Left ventricle myocardium inferior (tissue), 1 donor: ENCODE results near the gene BCAS1. TPM values are rescaled to one million over a fixed set of nuclear protein-coding genes. Genes with fewer than 3 reads are reported as not detected.
A peak's percentile ranks its signal among the peaks of the same experiment; 100 is the strongest.

Experiments used
- DNase-seq: peaks from one replicate; pipeline ENCODE4 v3.0.0-alpha.2; 2020
- H3K27ac ChIP-seq: fragments of 200-600 bp; replicated peaks from 2 replicates; pipeline ENCODE4 v1.8.0; 2021
- H3K27me3 ChIP-seq: fragments of 200-600 bp; 2 replicates; pipeline ENCODE4 v1.8.0; 2021; ENCODE audit warnings: low read depth
- H3K36me3 ChIP-seq: fragments of 200-600 bp; 2 replicates; pipeline ENCODE4 v1.8.0; 2021
- H3K4me1 ChIP-seq: fragments of 200-600 bp; 2 replicates; pipeline ENCODE4 v1.8.0; 2021
- H3K4me3 ChIP-seq: fragments of 200-600 bp; 2 replicates; pipeline ENCODE4 v1.8.0; 2021; ENCODE audit warnings: mild to moderate bottlenecking, moderate library complexity
- H3K9me3 ChIP-seq: fragments of 200-600 bp; replicated peaks from 2 replicates; pipeline ENCODE4 v1.8.0; 2021
- CTCF ChIP-seq: fragments of 200-600 bp; IDR thresholded peaks from 2 replicates; pipeline ENCODE4 v1.8.0; 2021; ENCODE audit warnings: antibody characterized with exemption, mild to moderate bottlenecking, borderline replicate concordance
- intact Hi-C: fragments of 100-400 bp; cut with micrococcal nuclease; formaldehyde crosslinking; loops from one replicate; pipeline ENCODE4 v1.11.0; 2022
- total RNA-seq: library from RNA; stranded (reverse); fragmentation: NEBNext Ultra II Directional; extraction: Animal tissue kit (Norgen Biotek cat#: 25700); gene quantifications from one replicate; pipeline ENCODE4 v1.2.1, GENCODE V29; 2021
- donor health status: DM: no; HTN: yes; CAD: no; lungs with severe emphysema.

BCAS1 gene
- total RNA-seq, 1 donor from 2014 or later, result not detected

- no peak for DNase-seq
- intact Hi-C loops, result no loop called here
- no peak overlapping the region for H3K27ac ChIP-seq
- TF ChIP-seq CTCF, result no peak
- no peaks in the 10 kb centered on the region for H3K27me3 ChIP-seq
- peaks cover 36% of the 10 kb centered on the region for H3K4me1 ChIP-seq
- H3K9me3 ChIP-seq, result no peaks in the 10 kb centered on the region
- H3K4me3 ChIP-seq, result no peak overlapping the region
- H3K36me3 ChIP-seq, result no peaks in the 10 kb centered on the region
These were observed 166.8 kb downstream of the BCAS1 start for GRCh38 chr20:53903652-53903987.

DNA sequence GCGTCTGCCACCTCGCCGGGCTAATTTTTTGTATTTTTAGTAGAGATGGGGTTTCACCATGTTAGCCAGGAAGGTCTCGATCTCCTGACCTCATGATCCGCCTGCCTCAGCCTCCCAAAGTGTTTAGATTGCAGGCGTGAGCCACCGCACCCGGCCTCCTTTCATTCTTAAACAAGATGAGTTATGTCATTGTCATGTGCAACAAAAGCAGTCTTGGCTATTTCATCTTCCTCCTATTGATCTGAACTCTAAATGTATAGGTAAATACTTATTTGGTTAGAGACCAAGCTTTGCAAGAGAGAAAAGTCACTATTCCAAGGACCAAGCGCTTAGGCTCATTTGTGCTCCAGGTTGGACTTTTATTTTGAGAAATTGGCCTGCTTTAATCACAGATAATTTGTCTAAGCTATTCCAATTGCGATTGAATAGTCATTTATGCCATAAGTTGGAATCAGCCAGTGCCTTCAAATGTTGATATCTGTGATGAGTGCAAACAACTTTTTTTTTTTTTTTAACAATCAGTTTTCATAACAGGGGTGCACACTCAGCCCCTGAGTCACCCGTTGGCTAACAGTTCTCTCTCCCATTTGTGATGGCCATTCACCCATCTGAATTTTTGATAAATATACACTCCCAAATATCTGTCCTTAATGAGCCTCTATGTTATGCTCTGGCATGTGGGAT is 167.3 kb downstream of the BCAS1 start:
- intact Hi-C loops, result no loop called here
- H3K36me3 ChIP-seq, result no peaks in the 10 kb centered on the region
- peaks cover 39% of the 10 kb centered on the region for H3K4me1 ChIP-seq
- no peaks in the 10 kb centered on the region for H3K9me3 ChIP-seq
- no peak overlapping the region for H3K27ac ChIP-seq
- no peak for DNase-seq
- H3K27me3 ChIP-seq, result no peaks in the 10 kb centered on the region
- no peak overlapping the region for H3K4me3 ChIP-seq
- no peak for TF ChIP-seq CTCF

DNA sequence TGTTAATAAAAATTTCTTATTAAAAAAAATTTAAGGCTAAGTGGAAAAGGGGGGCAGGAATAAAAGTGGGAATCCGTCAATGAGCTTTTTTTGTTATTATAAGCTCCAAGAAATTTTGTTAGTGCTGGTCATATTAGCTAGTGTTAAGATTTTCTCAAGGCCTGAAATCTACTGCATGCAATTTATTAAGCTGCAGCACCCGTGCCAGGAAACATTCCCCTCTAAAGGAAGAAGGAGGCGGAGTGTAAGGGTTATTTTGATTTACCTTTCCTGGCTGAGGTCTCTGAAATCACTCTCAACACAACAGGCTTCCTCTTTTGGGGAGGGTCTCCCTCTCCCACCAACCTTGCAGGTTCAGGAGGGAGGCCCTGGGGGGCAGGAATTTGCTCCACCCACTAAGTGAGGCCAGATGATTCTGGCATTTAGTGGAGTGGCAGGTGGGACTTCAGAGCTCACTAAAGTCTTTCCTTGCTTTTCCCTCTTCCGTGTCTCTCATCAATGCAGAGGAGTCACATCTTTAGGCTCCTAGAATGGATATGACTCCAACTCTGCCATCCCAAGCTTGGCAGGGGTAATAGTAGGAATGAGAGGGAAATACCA is 168.8 kb downstream of the BCAS1 start:
- Histone ChIP-seq H3K36me3 (no peaks in the 10 kb centered on the region), H3K27ac (peak overlapping the region; percentile 84), H3K27me3 (no peaks in the 10 kb centered on the region), H3K4me1 (peaks cover 39% of the 10 kb centered on the region), H3K4me3 (no peak overlapping the region), H3K9me3 (no peaks in the 10 kb centered on the region)
- no peak for TF ChIP-seq CTCF
- intact Hi-C loops, result no loop called here
- DNase-seq, result no peak

GRCh38 chr20:53901064-53901463 is 169.3 kb downstream of the BCAS1 start:
- DNase-seq, result no peak
- TF ChIP-seq CTCF, result no peak
- H3K27me3 ChIP-seq, result no peaks in the 10 kb centered on the region
- peaks cover 39% of the 10 kb centered on the region for H3K4me1 ChIP-seq
- no peaks in the 10 kb centered on the region for H3K36me3 ChIP-seq
- intact Hi-C loops, result no loop called here
- H3K4me3 ChIP-seq, result no peak overlapping the region
- H3K9me3 ChIP-seq, result no peaks in the 10 kb centered on the region
- peak overlapping the region; percentile 84 for H3K27ac ChIP-seq

- intact Hi-C loops, result no loop called here
These were observed 169.9 kb downstream of the BCAS1 start for GRCh38 chr20:53900380-53900999.

More at GRCh38 chr20:53900380-53900999, 169.9 kb downstream of the BCAS1 start:
- no peak for DNase-seq
- Histone ChIP-seq H3K36me3 (no peaks in the 10 kb centered on the region), H3K9me3 (no peaks in the 10 kb centered on the region), H3K27ac (peak overlapping the region; percentile 84), H3K4me3 (no peak overlapping the region), H3K4me1 (peaks cover 39% of the 10 kb centered on the region), H3K27me3 (no peaks in the 10 kb centered on the region)
- TF ChIP-seq CTCF, result no peak
